Epithelial cell of esophagus (primary cell): ENCODE measurements around the gene COL18A1.

Source experiments
- DNase-seq: peaks from one replicate; pipeline ENCODE4 v3.0.0; 2010; ENCODE audit warnings: low read depth
- H3K4me3 ChIP-seq: 2 replicates; pipeline ENCODE4 v1.5.1; 2011; ENCODE audit warnings: mild to moderate bottlenecking, low read length, control low read depth
- TF ChIP-seq, protein P1 (sequence below): IDR thresholded peaks from 2 replicates; pipeline ENCODE4 v1.5.1; 2011; ENCODE audit warnings: low read depth, mild to moderate bottlenecking, low read length, control low read depth, inconsistent platforms; ENCODE audit not compliant: insufficient read depth; ENCODE audit errors: missing control alignments

COL18A1 gene

GRCh38 chr21:45540601-45540970 lies 135.6 kb downstream of the COL18A1 start:
- H3K4me3 ChIP-seq, result no peak overlapping the region
- TF ChIP-seq, protein P1, sequence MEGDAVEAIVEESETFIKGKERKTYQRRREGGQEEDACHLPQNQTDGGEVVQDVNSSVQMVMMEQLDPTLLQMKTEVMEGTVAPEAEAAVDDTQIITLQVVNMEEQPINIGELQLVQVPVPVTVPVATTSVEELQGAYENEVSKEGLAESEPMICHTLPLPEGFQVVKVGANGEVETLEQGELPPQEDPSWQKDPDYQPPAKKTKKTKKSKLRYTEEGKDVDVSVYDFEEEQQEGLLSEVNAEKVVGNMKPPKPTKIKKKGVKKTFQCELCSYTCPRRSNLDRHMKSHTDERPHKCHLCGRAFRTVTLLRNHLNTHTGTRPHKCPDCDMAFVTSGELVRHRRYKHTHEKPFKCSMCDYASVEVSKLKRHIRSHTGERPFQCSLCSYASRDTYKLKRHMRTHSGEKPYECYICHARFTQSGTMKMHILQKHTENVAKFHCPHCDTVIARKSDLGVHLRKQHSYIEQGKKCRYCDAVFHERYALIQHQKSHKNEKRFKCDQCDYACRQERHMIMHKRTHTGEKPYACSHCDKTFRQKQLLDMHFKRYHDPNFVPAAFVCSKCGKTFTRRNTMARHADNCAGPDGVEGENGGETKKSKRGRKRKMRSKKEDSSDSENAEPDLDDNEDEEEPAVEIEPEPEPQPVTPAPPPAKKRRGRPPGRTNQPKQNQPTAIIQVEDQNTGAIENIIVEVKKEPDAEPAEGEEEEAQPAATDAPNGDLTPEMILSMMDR, result no peak
- DNase-seq, result no peak

DNA sequence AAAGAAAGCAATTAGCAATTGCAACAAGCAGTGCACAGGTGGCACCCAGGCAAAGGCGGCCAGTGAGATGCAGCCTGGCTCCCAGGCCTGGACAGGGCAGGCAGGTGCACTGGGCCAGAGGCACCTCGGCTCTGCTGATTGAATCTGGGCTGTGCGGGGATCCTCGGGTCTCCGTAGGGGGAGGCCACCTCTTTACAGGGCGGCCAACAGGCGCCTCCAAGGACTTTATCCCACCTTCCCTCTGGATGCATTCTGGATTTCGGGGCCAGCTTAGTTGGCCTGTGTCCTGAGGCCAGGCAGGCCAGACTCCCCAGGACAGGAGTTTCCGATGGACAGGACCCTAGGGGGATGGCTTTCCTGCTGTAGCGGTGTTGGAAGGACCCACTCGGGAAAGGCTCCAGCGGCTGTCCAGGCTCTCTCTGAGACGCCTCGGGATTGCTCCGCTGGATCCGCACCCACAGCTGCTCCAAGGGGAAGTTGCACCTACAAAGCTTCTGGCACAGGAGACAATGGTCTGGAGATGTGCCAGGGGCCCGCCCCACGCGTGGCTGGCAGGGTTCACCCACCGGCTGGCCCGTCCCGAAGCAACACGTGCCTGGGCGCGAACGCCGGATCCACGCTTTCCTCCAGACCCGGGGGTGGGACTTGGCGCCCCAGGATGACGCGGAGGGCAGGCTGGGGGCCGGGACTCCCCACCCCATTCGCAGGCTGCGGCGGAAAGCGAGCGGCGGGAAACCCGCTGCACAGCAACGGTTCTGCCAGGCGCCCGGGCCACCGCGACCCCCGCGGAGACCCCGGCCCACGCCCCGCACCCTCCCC lies 136.5 kb downstream of the COL18A1 start:
- DNase-seq, result peak; percentile 75
- peak overlapping the region; percentile 44 for H3K4me3 ChIP-seq
- TF ChIP-seq, protein P1, result no peak

GRCh38 chr21:45542242-45542666 lies 137.3 kb downstream of the COL18A1 start, which contains the start of gene SLC19A1:
Gene SLC19A1, minus strand, starts transcription at chr21:45542440. Its CDS starts 4,481 bp downstream, at chr21:45537959.
- TF ChIP-seq, protein P1, result no peak
- peak within 1 kb of the TSS; percentile 44 for H3K4me3 ChIP-seq
- peak; percentile 68 for DNase-seq

DNA sequence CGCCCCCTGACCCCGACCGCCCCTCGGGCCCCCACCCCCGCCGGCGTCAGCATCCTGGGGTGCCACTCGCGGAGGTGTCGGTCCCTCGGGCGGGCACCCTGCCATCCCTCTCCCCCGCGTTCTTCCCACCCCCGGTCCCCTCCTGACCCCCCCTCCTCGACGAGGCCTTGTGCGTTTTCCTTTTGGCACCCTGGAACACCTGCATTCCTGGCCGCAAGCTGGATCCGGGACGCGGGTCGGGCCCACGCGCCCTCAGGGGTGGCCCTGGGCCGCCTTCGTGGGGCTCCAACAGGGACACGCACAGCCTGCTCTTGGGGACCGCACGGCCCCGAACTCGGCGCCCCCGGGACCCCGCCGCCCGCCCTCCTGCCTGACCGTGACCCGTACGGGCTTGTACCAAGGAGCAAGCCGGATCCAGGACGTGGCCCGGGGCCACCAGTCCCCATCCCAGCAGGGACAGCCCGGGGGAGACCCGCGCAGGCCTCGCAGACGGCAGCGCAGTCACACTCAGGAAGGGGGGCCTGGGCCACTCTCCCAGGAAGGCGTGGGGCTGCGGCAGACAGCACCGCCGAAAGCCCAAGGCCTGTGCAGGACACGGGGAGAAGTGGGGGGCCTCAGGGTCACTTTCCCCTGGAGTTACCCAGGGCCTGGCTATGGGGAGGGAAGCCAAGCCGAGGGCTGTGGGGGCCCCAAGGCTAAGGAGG lies 137.9 kb downstream of the COL18A1 start:
- peak overlapping the region; percentile 40 for H3K4me3 ChIP-seq
- TF ChIP-seq, protein P1, result no peak
- no peak for DNase-seq

DNA sequence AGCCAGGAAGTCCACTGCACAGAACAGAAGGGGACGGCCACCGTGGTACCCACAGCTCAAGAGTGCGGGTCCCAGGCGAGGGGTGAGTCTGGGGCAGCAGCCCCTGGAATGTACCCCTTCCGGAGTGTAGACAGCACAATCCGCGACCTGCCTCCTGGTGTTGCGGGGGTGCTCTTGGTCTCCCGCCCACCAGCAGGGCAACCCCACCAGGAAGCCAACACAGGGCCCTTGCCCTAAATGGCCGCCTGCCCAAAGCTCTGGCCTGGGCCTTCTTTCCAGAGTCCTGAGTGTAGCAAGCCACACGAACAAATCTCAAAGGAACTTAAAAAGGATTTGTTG lies 138.4 kb downstream of the COL18A1 start:
- DNase-seq, result no peak
- TF ChIP-seq, protein P1, result no peak
- H3K4me3 ChIP-seq, result no peak overlapping the region

GRCh38 chr21:45543710-45544448 lies 138.9 kb downstream of the COL18A1 start:
- TF ChIP-seq, protein P1, result no peak
- no peak for DNase-seq
- H3K4me3 ChIP-seq, result no peak overlapping the region
